Smooth muscle cell (in vitro differentiated cells): ENCODE data around the gene F2. TPM values are rescaled to one million over a fixed set of nuclear protein-coding genes. Genes with fewer than 3 reads are reported as not detected.

Experiments
- DNase-seq: peaks from one replicate; lab custom pipeline; 2025; ENCODE audit not compliant: unreplicated experiment; lab: John Stamatoyannopoulos, UW
- H2AFZ ChIP-seq: fragments of 200-600 bp; sonication (generic); 2 replicates; pipeline ENCODE4 v1.6.0; 2016; ENCODE audit warnings: antibody characterized with exemption, low read depth, mild to moderate bottlenecking
- H3F3A ChIP-seq: fragments of 200-600 bp; sonication (generic); 2 replicates; pipeline ENCODE4 v1.6.0; 2017; ENCODE audit warnings: antibody characterized with exemption, low read depth
- H3K27ac ChIP-seq: fragments of 200-600 bp; sonication (generic); 2 replicates; pipeline ENCODE4 v1.5.1; 2016; ENCODE audit warnings: low read depth, mild to moderate bottlenecking
- H3K27me3 ChIP-seq: fragments of 200-600 bp; sonication (generic); 2 replicates; pipeline ENCODE4 v1.6.1; 2016; ENCODE audit warnings: low read depth, mild to moderate bottlenecking
- H3K36me3 ChIP-seq: fragments of 200-600 bp; sonication (generic); 2 replicates; pipeline ENCODE4 v1.5.1; 2016; ENCODE audit warnings: low read depth
- H3K4me1 ChIP-seq: fragments of 200-600 bp; sonication (generic); 2 replicates; pipeline ENCODE4 v1.5.1; 2016; ENCODE audit warnings: low read depth
- H3K4me2 ChIP-seq: fragments of 200-600 bp; sonication (generic); 2 replicates; pipeline ENCODE4 v1.6.0; 2016; ENCODE audit warnings: mild to moderate bottlenecking
- H3K4me3 ChIP-seq: fragments of 200-600 bp; sonication (generic); 2 replicates; pipeline ENCODE4 v1.5.1; 2016; ENCODE audit warnings: mild to moderate bottlenecking
- H3K79me2 ChIP-seq: fragments of 200-600 bp; sonication (generic); 2 replicates; pipeline ENCODE4 v1.6.0; 2016; ENCODE audit warnings: low read depth, mild to moderate bottlenecking
- H3K9ac ChIP-seq: fragments of 200-600 bp; sonication (generic); 2 replicates; pipeline ENCODE4 v1.6.0; 2016; ENCODE audit warnings: low read depth
- H3K9me3 ChIP-seq: fragments of 200-600 bp; sonication (generic); replicated peaks from 2 replicates; pipeline ENCODE4 v1.5.1; 2016; ENCODE audit warnings: low read depth
- H4K20me1 ChIP-seq: fragments of 200-600 bp; sonication (generic); 2 replicates; pipeline ENCODE4 v1.6.0; 2016; ENCODE audit warnings: low read depth
- WGBS: methylation state at CpG from one replicate; pipeline ENCODE4 v1.1.7; 2016; ENCODE audit warnings: low lambda C conversion rate; 5-methylcytosine and 5-hydroxymethylcytosine counted together
- polyA plus RNA-seq: library from polyadenylated mRNA; unstranded; fragments of >200 nt; fragmentation: Nextera tagmentation; extraction: Ambion mirVana; gene quantifications from 2 replicates; pipeline ENCODE4 v1.2.1, GENCODE V29; 2016
- total RNA-seq: library from RNA; depleted of rRNA; stranded (reverse); fragments of >200 nt; gene quantifications from 2 replicates; pipeline ENCODE4 v1.2.3, GENCODE V29; 2014
- TF ChIP-seq, protein P1 (sequence below): fragments of 200-600 bp; sonication (generic); IDR thresholded peaks from 2 replicates; pipeline ENCODE4 v1.5.1; 2017; ENCODE audit warnings: borderline replicate concordance, mild to moderate bottlenecking, antibody characterized with exemption; ENCODE audit not compliant: insufficient read depth, poor library complexity, severe bottlenecking

F2 gene
- total and polyA plus RNA-seq, 2 experiments from 2014 or later, result 0.21 to 0.27 TPM

DNA sequence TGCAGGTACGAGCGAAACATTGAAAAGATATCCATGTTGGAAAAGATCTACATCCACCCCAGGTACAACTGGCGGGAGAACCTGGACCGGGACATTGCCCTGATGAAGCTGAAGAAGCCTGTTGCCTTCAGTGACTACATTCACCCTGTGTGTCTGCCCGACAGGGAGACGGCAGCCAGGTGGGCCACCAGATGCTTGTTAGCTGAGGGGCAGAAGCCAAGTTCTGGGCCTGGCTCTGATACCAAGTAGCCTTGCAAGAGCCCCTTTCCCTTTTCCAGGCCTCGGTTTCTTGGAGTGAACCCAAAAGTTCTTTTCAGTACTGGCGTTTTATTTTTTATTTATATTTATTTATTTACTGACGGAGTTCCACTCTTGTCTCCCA lies 9.6 kb downstream of the F2 start:
- H3F3A ChIP-seq, result no peaks in the 10 kb centered on the region
- WGBS, result 96% methylated on average over 9 of the region's 9 CpGs
- H4K20me1 ChIP-seq, result no peaks in the 10 kb centered on the region
- no peak overlapping the region for H3K27ac ChIP-seq
- no peaks in the 10 kb centered on the region for H3K36me3 ChIP-seq
- H3K4me2 ChIP-seq, result no peak overlapping the region
- H2AFZ ChIP-seq, result no peak overlapping the region
- H3K9ac ChIP-seq, result no peak overlapping the region
- no peak for DNase-seq
- no peaks in the 10 kb centered on the region for H3K9me3 ChIP-seq
- no peak overlapping the region for H3K4me3 ChIP-seq
- no peaks in the 10 kb centered on the region for H3K79me2 ChIP-seq
- H3K27me3 ChIP-seq, result no peaks in the 10 kb centered on the region
- no peaks in the 10 kb centered on the region for H3K4me1 ChIP-seq
- TF ChIP-seq, protein P1, sequence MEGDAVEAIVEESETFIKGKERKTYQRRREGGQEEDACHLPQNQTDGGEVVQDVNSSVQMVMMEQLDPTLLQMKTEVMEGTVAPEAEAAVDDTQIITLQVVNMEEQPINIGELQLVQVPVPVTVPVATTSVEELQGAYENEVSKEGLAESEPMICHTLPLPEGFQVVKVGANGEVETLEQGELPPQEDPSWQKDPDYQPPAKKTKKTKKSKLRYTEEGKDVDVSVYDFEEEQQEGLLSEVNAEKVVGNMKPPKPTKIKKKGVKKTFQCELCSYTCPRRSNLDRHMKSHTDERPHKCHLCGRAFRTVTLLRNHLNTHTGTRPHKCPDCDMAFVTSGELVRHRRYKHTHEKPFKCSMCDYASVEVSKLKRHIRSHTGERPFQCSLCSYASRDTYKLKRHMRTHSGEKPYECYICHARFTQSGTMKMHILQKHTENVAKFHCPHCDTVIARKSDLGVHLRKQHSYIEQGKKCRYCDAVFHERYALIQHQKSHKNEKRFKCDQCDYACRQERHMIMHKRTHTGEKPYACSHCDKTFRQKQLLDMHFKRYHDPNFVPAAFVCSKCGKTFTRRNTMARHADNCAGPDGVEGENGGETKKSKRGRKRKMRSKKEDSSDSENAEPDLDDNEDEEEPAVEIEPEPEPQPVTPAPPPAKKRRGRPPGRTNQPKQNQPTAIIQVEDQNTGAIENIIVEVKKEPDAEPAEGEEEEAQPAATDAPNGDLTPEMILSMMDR, result no peak

- Histone ChIP-seq H3K9me3 (no peaks in the 10 kb centered on the region), H3K9ac (no peak overlapping the region), H3K4me3 (no peak overlapping the region), H3K27me3 (no peaks in the 10 kb centered on the region), H3K4me2 (no peak overlapping the region), H2AFZ (no peak overlapping the region), H3K27ac (no peak overlapping the region), H4K20me1 (no peaks in the 10 kb centered on the region), H3K36me3 (no peaks in the 10 kb centered on the region), H3F3A (no peaks in the 10 kb centered on the region), H3K4me1 (no peaks in the 10 kb centered on the region), H3K79me2 (no peaks in the 10 kb centered on the region)
- DNase-seq, result no peak
- TF ChIP-seq, protein P1, result no peak
- WGBS, result 90% methylated on average over 24 of the region's 24 CpGs
These were observed 10.4 kb downstream of the F2 start for GRCh38 chr11:46729110-46730027.

GRCh38 chr11:46731545-46731944 lies 12.5 kb downstream of the F2 start:
- no peak for DNase-seq
- no peak overlapping the region for H3K9ac ChIP-seq
- 95% methylated on average over 4 of the region's 4 CpGs for WGBS
- H3K36me3 ChIP-seq, result no peaks in the 10 kb centered on the region
- H3K79me2 ChIP-seq, result no peaks in the 10 kb centered on the region
- H3K27me3 ChIP-seq, result no peaks in the 10 kb centered on the region
- no peaks in the 10 kb centered on the region for H3K4me1 ChIP-seq
- H3F3A ChIP-seq, result no peaks in the 10 kb centered on the region
- H3K27ac ChIP-seq, result no peak overlapping the region
- TF ChIP-seq, protein P1, result no peak
- no peak overlapping the region for H2AFZ ChIP-seq
- no peaks in the 10 kb centered on the region for H3K9me3 ChIP-seq
- H3K4me3 ChIP-seq, result no peak overlapping the region
- no peak overlapping the region for H3K4me2 ChIP-seq
- no peaks in the 10 kb centered on the region for H4K20me1 ChIP-seq

DNA sequence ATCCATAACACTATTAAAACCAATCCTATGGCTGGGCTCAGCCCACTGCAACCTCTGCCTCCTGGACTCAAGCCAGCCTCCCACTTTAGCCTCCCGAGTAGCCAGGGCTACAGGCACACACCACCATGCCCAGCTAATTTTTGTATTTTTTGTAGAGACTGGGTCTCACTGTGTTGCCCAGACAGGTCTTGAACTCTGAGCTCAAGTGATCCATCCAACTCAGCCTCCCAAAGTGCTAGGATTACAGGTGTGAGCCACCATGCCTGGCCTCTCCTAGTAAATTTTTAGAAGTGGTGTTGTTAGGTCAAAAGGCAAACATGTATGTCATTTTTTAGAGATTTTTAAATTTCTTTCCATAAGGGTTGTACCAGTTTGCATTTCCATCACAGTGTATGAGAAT lies 14.2 kb downstream of the F2 start:
- no peak overlapping the region for H3K9ac ChIP-seq
- TF ChIP-seq, protein P1, result no peak
- H3F3A ChIP-seq, result no peaks in the 10 kb centered on the region
- no peaks in the 10 kb centered on the region for H3K27me3 ChIP-seq
- no peak overlapping the region for H3K4me2 ChIP-seq
- H3K36me3 ChIP-seq, result no peaks in the 10 kb centered on the region
- no peak for DNase-seq
- H3K27ac ChIP-seq, result no peak overlapping the region
- H3K9me3 ChIP-seq, result no peaks in the 10 kb centered on the region
- H3K79me2 ChIP-seq, result no peaks in the 10 kb centered on the region
- 97% methylated on average over 1 of the region's 1 CpG for WGBS
- no peaks in the 10 kb centered on the region for H4K20me1 ChIP-seq
- H3K4me1 ChIP-seq, result no peaks in the 10 kb centered on the region
- no peak overlapping the region for H2AFZ ChIP-seq
- no peak overlapping the region for H3K4me3 ChIP-seq
